CD4-positive, alpha-beta T cell (primary cell): ENCODE data around the gene SHMT2. TPM values are rescaled to one million over a fixed set of nuclear protein-coding genes. Genes with fewer than 3 reads are reported as not detected.

Experiments
- ATAC-seq: fragments of 200-7000 bp; cut with Tn5 transposase; one replicate; pipeline ENCODE4 v1.10.0; 2022; ENCODE audit warnings: mild to moderate bottlenecking; ENCODE audit not compliant: poor library complexity
- CTCF ChIA-PET: fragments of 350-600 bp; sonication (Branson Sonifier 250); formaldehyde crosslinking; loops from one replicate; lab custom pipeline; 2021; ENCODE audit warnings: antibody characterized with exemption, inconsistent platforms; lab: Charles Lee
- POLR2A ChIA-PET: fragments of 350-600 bp; sonication (Branson Sonifier 250); formaldehyde crosslinking; loops from one replicate; lab custom pipeline; 2021; ENCODE audit warnings: antibody characterized with exemption, inconsistent platforms; lab: Charles Lee
- DNase-seq, 14 experiments: peaks; one replicate each; pipeline ENCODE4 v3.0.0-alpha.2; 2013 to 2020; ENCODE audit warnings: mixed read lengths in 2 of 14
- H3K27ac ChIP-seq, 2 donors: one replicate each; pipeline versions ENCODE4 v1.5.1 to v1.7.0; 2013; ENCODE audit warnings: low read length in 2 of 2, low read depth in 1 of 2, mild to moderate bottlenecking in 1 of 2
- H3K27me3 ChIP-seq, 2 experiments: 1 replicate in 1 of 2; 2 replicates in 1 of 2; pipeline versions ENCODE4 v1.6.1 to v1.7.0; 2013; ENCODE audit warnings: low read length in 2 of 2, control low read depth in 1 of 2, mild to moderate bottlenecking in 1 of 2, moderate library complexity in 1 of 2; ENCODE audit not compliant: insufficient read depth in 2 of 2, control insufficient read depth in 1 of 2
- H3K36me3 ChIP-seq: one replicate; pipeline ENCODE4 v1.6.1; 2013; ENCODE audit warnings: low read length, control low read depth; ENCODE audit not compliant: insufficient read depth
- H3K4me1 ChIP-seq: one replicate; pipeline ENCODE4 v1.6.1; 2013; ENCODE audit warnings: low read length, control low read depth; ENCODE audit not compliant: insufficient read depth
- H3K4me3 ChIP-seq: one replicate; pipeline ENCODE4 v1.5.1; 2013; ENCODE audit warnings: mild to moderate bottlenecking, low read length, moderate library complexity
- H3K9me3 ChIP-seq, 2 experiments: 1 replicate in 1 of 2; 2 replicates in 1 of 2; pipeline versions ENCODE4 v1.6.1 to v1.7.0; 2013; ENCODE audit warnings: low read length in 2 of 2, mild to moderate bottlenecking in 2 of 2, control low read depth in 1 of 2, moderate library complexity in 1 of 2; ENCODE audit not compliant: control insufficient read depth in 1 of 2, insufficient read depth in 1 of 2
- H3K27ac Mint-ChIP-seq: one replicate; pipeline ENCODE4 v1.8.0; 2020; ENCODE audit warnings: mixed read lengths
- H3K27me3 Mint-ChIP-seq: one replicate; pipeline ENCODE4 v1.8.0; 2021; ENCODE audit warnings: mixed read lengths
- H3K36me3 Mint-ChIP-seq: one replicate; pipeline ENCODE4 v1.8.0; 2021; ENCODE audit warnings: low read depth, mixed read lengths
- H3K4me1 Mint-ChIP-seq: one replicate; pipeline ENCODE4 v1.8.0; 2021; ENCODE audit warnings: low read depth, mixed read lengths
- H3K4me3 Mint-ChIP-seq: one replicate; pipeline ENCODE4 v1.8.0; 2020; ENCODE audit warnings: mild to moderate bottlenecking, mixed read lengths
- H3K9me3 Mint-ChIP-seq: one replicate; pipeline ENCODE4 v1.8.0; 2020; ENCODE audit warnings: mixed read lengths
- intact Hi-C, 2 experiments: fragments of 100-400 bp; cut with DNase I in 1 of 2; cut with micrococcal nuclease in 1 of 2; formaldehyde crosslinking; loops; one replicate each; pipeline versions ENCODE4 v1.15.1 to v1.9.0; 2023 to 2025; cut with DNase I, micrococcal nuclease
- total RNA-seq, 174 experiments: library from RNA in 2 of 174; stranded (reverse) in 2 of 174; gene quantifications; one replicate each; pipeline ENCODE4 v1.2.3 and lab custom pipeline; 2021 to 2026
- TF ChIP-seq, protein P1 (sequence below): fragments of 200-600 bp; IDR thresholded peaks from one replicate; pipeline ENCODE4 v1.8.0; 2022; ENCODE audit warnings: antibody characterized with exemption, mild to moderate bottlenecking

SHMT2 gene
- total RNA-seq, 2 experiments from 2014 or later, result 21.3 to 22.2 TPM

DNA sequence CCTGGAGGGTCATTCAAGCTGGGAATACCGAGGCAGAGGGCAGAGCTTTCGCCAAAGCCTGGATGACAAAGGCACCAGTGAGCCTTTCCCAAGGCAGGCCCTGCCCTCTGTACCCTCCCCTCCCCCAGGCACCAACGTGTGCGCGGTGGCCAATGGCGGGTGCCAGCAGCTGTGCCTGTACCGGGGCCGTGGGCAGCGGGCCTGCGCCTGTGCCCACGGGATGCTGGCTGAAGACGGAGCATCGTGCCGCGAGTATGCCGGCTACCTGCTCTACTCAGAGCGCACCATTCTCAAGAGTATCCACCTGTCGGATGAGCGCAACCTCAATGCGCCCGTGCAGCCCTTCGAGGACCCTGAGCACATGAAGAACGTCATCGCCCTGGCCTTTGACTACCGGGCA is 44.1 kb upstream of the SHMT2 start:
- TF ChIP-seq, protein P1, sequence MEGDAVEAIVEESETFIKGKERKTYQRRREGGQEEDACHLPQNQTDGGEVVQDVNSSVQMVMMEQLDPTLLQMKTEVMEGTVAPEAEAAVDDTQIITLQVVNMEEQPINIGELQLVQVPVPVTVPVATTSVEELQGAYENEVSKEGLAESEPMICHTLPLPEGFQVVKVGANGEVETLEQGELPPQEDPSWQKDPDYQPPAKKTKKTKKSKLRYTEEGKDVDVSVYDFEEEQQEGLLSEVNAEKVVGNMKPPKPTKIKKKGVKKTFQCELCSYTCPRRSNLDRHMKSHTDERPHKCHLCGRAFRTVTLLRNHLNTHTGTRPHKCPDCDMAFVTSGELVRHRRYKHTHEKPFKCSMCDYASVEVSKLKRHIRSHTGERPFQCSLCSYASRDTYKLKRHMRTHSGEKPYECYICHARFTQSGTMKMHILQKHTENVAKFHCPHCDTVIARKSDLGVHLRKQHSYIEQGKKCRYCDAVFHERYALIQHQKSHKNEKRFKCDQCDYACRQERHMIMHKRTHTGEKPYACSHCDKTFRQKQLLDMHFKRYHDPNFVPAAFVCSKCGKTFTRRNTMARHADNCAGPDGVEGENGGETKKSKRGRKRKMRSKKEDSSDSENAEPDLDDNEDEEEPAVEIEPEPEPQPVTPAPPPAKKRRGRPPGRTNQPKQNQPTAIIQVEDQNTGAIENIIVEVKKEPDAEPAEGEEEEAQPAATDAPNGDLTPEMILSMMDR, result no peak
- no peak overlapping the region for H3K27ac ChIP-seq
- ATAC-seq (no peak), DNase-seq (no peak)
- intact Hi-C loops, result no loop called here
- CTCF ChIA-PET, result interaction anchor here (1.2 kb wide), 1 partner anchor 73 kb away, joined by 3 read pairs; no protein-coding TSS in a partner anchor
- Mint-ChIP-seq H3K4me3 (no peak overlapping the region), H3K4me1 (no peaks in the 10 kb centered on the region), H3K27ac (no peak overlapping the region), H3K27me3 (no peaks in the 10 kb centered on the region), H3K9me3 (no peaks in the 10 kb centered on the region), H3K36me3 (no peaks in the 10 kb centered on the region)
- no peaks in the 10 kb centered on the region for H3K36me3 ChIP-seq
- POLR2A ChIA-PET, result no interaction called here
- H3K4me3 ChIP-seq, result no peak overlapping the region
- H3K4me1 ChIP-seq, result peaks cover 6% of the 10 kb centered on the region
- H3K27me3 ChIP-seq, result no peaks in the 10 kb centered on the region
- H3K9me3 ChIP-seq, result no peaks in the 10 kb centered on the region

DNA sequence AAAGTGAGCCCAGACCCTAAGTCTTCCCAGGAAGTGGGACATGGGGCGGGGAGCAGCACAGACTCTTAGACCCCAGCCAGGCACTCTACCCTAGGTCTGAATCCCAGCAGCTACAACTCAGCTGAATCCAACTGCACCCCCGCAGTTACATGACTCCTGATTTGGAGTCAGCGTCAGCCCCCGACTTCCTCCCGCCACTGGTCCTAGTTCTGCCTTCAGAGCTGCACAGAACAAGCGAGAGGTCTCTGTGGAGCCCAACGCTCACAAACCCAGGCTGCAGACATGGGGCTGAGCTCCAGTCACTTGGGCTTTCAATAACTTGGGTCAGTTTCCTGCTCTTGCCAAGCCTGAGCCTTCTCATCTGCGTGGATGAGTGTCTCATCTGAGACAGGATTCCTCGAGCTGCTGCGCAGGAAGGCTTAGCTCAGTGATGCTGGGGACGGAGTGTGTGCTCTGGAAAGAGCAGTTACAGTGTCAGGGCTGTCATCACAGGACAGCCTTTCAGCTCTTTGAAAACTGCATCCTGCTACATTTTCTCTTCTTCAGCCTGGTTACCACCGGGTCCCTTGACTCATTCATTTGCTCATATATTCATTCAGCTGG is 43.5 kb upstream of the SHMT2 start:
- Histone ChIP-seq H3K4me3 (no peak overlapping the region), H3K36me3 (no peaks in the 10 kb centered on the region), H3K9me3 (no peaks in the 10 kb centered on the region), H3K27ac (no peak overlapping the region), H3K27me3 (no peaks in the 10 kb centered on the region), H3K4me1 (peaks cover 6% of the 10 kb centered on the region)
- no peak overlapping the region for H3K4me3 Mint-ChIP-seq
- H3K27ac Mint-ChIP-seq, result no peak overlapping the region
- H3K9me3 Mint-ChIP-seq, result no peaks in the 10 kb centered on the region
- no peaks in the 10 kb centered on the region for H3K27me3 Mint-ChIP-seq
- DNase-seq (no peak), ATAC-seq (no peak)
- ChIA-PET POLR2A (no interaction called here), CTCF (interaction anchor here (0.9 to 1.2 kb wide), 2 partner anchors 27 to 74 kb away, joined by 3 read pairs; no protein-coding TSS in a partner anchor)
- intact Hi-C loops, result no loop called here
- no peaks in the 10 kb centered on the region for H3K36me3 Mint-ChIP-seq
- TF ChIP-seq, protein P1, result no peak
- no peaks in the 10 kb centered on the region for H3K4me1 Mint-ChIP-seq

GRCh38 chr12:57187222-57188089 is 42.1 kb upstream of the SHMT2 start:
- TF ChIP-seq, protein P1, result no peak
- POLR2A ChIA-PET, result no interaction called here
- Mint-ChIP-seq H3K27ac (no peak overlapping the region), H3K27me3 (no peaks in the 10 kb centered on the region), H3K4me1 (no peaks in the 10 kb centered on the region), H3K9me3 (no peaks in the 10 kb centered on the region), H3K4me3 (no peak overlapping the region), H3K36me3 (peaks cover 5% of the 10 kb centered on the region)
- H3K9me3 ChIP-seq, result no peaks in the 10 kb centered on the region
- no peaks in the 10 kb centered on the region for H3K27me3 ChIP-seq
- ATAC-seq, result no peak
- no peak for DNase-seq
- H3K4me1 ChIP-seq, result peaks cover 6% of the 10 kb centered on the region
- no peak overlapping the region for H3K27ac ChIP-seq
- CTCF ChIA-PET, result interaction anchor here (2.1 kb wide), 1 partner anchor 63 kb away, joined by 7 read pairs; no protein-coding TSS in a partner anchor
- H3K4me3 ChIP-seq, result no peak overlapping the region
- intact Hi-C loops, result no loop called here
- H3K36me3 ChIP-seq, result peaks cover under 1% of the 10 kb centered on the region
